Mammary epithelial cell (primary cell): Measurements from ENCODE around the gene KCMF1.

Experiments used
- CTCF ChIP-seq, 2 donors: IDR thresholded peaks in 1 of 2; conservative IDR thresholded peaks in 1 of 2; 2 replicates each; pipeline ENCODE4 v1.5.1; 2011 to 2012; ENCODE audit warnings: inconsistent platforms in 2 of 2, low read length in 2 of 2, mild to moderate bottlenecking in 2 of 2, control low read depth in 1 of 2, low read depth in 1 of 2; ENCODE audit not compliant: insufficient read depth in 1 of 2; ENCODE audit errors: extremely low read depth in 1 of 2
- EZH2 ChIP-seq: IDR thresholded peaks from 2 replicates; pipeline ENCODE4 v1.6.1; 2012; ENCODE audit warnings: low read length, inconsistent platforms, borderline replicate concordance

DNA sequence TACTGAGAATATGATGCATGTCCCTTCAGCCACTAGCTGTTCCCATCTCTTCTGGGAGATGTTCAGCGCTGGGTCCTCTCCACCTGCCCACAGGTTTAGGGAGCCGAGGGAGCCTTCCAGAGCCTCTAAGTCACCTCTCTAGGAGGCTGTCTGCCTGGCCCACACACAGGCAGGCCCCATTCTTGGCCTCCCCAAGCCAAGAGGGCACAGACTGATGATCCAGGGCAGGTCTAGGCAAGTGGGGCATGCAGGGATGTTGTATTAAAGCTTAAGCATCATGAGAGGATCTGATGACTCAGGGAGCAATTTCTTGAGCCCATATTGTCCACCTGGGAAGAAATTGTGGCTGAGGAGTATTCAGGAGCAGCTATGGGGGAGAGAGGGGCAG, 45.6 kb upstream of the KCMF1 start:
- TF ChIP-seq CTCF (conservative IDR thresholded peaks at IDR 0.05 in 1 of 2, IDR thresholded peaks at IDR 0.05 in 1 of 2; ENCODE audit: extremely low read depth in 1 of 2, insufficient read depth in 1 of 2, low read depth in 1 of 2, low read length in 2 of 2) (no peak), EZH2 (no peak)
